OCI-LY7 (cell line): ENCODE measurements around the gene ACSS3. TPM values are rescaled to one million over a fixed set of nuclear protein-coding genes. Genes with fewer than 3 reads are reported as not detected.

Experiments
- BruUV-seq: library from RNA; stranded (reverse); fragments of 400-500 nt; replicated peaks from 2 replicates; lab custom pipeline; 2021; lab: Mats Ljungman, UMichigan
- CTCF ChIA-PET: fragments of 300-600 bp; sonication (Branson Sonifier 250); formaldehyde crosslinking; loops from one replicate; lab custom pipeline; 2022; ENCODE audit warnings: antibody characterized with exemption; ENCODE audit not compliant: unreplicated experiment; lab: Charles Lee
- POLR2A ChIA-PET: fragments of 300-600 bp; sonication (Branson Sonifier 250); formaldehyde crosslinking; loops from one replicate; lab custom pipeline; 2022; ENCODE audit warnings: antibody characterized with exemption; lab: Charles Lee
- DNase-seq: peaks from one replicate; pipeline ENCODE4 v3.0.0-alpha.2; 2015; ENCODE audit warnings: low spot score
- H2AFZ ChIP-seq: fragments of 200-600 bp; sonication (generic), shearing (Covaris generic); 2 replicates; pipeline ENCODE4 v1.6.1; 2014; ENCODE audit warnings: mild to moderate bottlenecking, antibody characterized with exemption, low read length, moderate library complexity
- H3K27ac ChIP-seq: fragments of 200-600 bp; sonication (generic); 2 replicates; pipeline ENCODE4 v1.5.1; 2014; ENCODE audit warnings: mixed run types, low read depth, mild to moderate bottlenecking, moderate library complexity, low read length, inconsistent platforms; ENCODE audit not compliant: poor library complexity, severe bottlenecking
- H3K36me3 ChIP-seq: fragments of 200-600 bp; sonication (generic); 2 replicates; pipeline ENCODE4 v1.6.1; 2014; ENCODE audit warnings: mild to moderate bottlenecking, antibody characterized with exemption, low read length, moderate library complexity, mixed read lengths; ENCODE audit not compliant: insufficient read depth
- H3K4me1 ChIP-seq: fragments of 200-600 bp; sonication (generic); 2 replicates; pipeline ENCODE4 v1.5.1; 2014; ENCODE audit warnings: mild to moderate bottlenecking, low read length; ENCODE audit not compliant: insufficient read depth, poor library complexity, severe bottlenecking
- H3K4me2 ChIP-seq: fragments of 200-600 bp; sonication (generic); 2 replicates; pipeline ENCODE4 v1.6.1; 2014; ENCODE audit warnings: mild to moderate bottlenecking, low read length
- H3K4me3 ChIP-seq: fragments of 200-600 bp; sonication (generic); 2 replicates; pipeline ENCODE4 v1.5.1; 2014; ENCODE audit warnings: mild to moderate bottlenecking, low read depth, low read length; ENCODE audit not compliant: poor library complexity, severe bottlenecking
- H3K79me2 ChIP-seq: fragments of 200-600 bp; sonication (generic); 2 replicates; pipeline ENCODE4 v1.6.1; 2016; ENCODE audit warnings: low read depth, mild to moderate bottlenecking, low read length, moderate library complexity, mixed read lengths; ENCODE audit not compliant: insufficient read depth
- H3K9me2 ChIP-seq: fragments of 200-600 bp; sonication (generic); 2 replicates; pipeline ENCODE4 v1.6.1; 2016; ENCODE audit warnings: mild to moderate bottlenecking, low read length, mixed read lengths; ENCODE audit not compliant: insufficient read depth
- H3K9me3 ChIP-seq: fragments of 200-600 bp; sonication (generic); 2 replicates; pipeline ENCODE4 v1.6.1; 2014; ENCODE audit warnings: mild to moderate bottlenecking, mixed run types, low read length, mixed read lengths
- H4K20me1 ChIP-seq: fragments of 200-600 bp; sonication (generic); 2 replicates; pipeline ENCODE4 v1.6.1; 2014; ENCODE audit warnings: mild to moderate bottlenecking, antibody characterized with exemption, low read length, moderate library complexity, mixed read lengths; ENCODE audit not compliant: insufficient read depth
- CTCF ChIP-seq: fragments of 200-600 bp; sonication (generic); conservative IDR thresholded peaks from 2 replicates; pipeline ENCODE4 v1.5.1; 2014; ENCODE audit warnings: mild to moderate bottlenecking, antibody characterized with exemption, low read length, moderate library complexity, mixed read lengths
- EZH2phosphoT487 ChIP-seq: fragments of 200-600 bp; sonication (generic); IDR thresholded peaks from 2 replicates; pipeline ENCODE4 v1.6.1; 2018; ENCODE audit warnings: low read depth, borderline replicate concordance, mild to moderate bottlenecking, mixed run types, antibody characterized with exemption, low read length, moderate library complexity, mixed read lengths
- intact Hi-C: fragments of 100-400 bp; cut with micrococcal nuclease; formaldehyde crosslinking; loops from one replicate; pipeline ENCODE4 v1.10.0; 2022; ENCODE audit not compliant: unreplicated experiment
- total RNA-seq, 2 experiments: library from RNA; depleted of rRNA in 1 of 2; stranded (reverse); fragments of >200 nt in 1 of 2; shearing (Covaris generic) in 1 of 2; gene quantifications; 2 replicates each; pipeline ENCODE4 v1.2.3, GENCODE V29; 2014 to 2022

The ACSS3 gene
- total RNA-seq, 2 experiments from 2014 or later = not detected

DNA sequence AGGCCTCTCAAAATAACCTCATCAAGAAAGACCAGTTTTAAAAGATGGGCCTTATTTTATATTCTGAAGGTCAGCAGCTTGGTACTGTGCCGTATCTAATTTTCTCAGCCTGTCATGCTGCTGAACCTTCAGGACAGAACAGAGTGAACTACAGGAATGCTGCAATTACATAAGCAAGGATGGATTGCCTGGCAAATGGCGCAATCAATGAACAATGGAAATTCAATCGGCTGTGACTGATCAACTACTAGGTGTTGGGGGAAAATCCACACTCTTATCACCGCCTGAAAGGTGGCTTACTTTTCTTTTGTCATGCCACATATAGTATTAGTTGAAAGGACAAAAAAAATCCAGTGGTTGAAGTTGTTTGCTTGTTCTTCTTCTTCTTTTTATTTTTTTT is 8.5 kb downstream of the ACSS3 start:
- Histone ChIP-seq H3K79me2 (no peaks in the 10 kb centered on the region), H3K9me3 (no peaks in the 10 kb centered on the region), H4K20me1 (no peaks in the 10 kb centered on the region), H3K27ac (no peak overlapping the region), H3K4me1 (no peaks in the 10 kb centered on the region), H3K4me3 (no peak overlapping the region), H3K4me2 (no peak overlapping the region), H2AFZ (no peak overlapping the region), H3K9me2 (no peaks in the 10 kb centered on the region), H3K36me3 (no peaks in the 10 kb centered on the region)
- DNase-seq = no peak
- no TSS peak for BruUV-seq
- ChIA-PET POLR2A (no interaction called here), CTCF (no interaction called here)
- intact Hi-C loops = no loop called here
- TF ChIP-seq CTCF (no peak), EZH2phosphoT487 (no peak)

DNA sequence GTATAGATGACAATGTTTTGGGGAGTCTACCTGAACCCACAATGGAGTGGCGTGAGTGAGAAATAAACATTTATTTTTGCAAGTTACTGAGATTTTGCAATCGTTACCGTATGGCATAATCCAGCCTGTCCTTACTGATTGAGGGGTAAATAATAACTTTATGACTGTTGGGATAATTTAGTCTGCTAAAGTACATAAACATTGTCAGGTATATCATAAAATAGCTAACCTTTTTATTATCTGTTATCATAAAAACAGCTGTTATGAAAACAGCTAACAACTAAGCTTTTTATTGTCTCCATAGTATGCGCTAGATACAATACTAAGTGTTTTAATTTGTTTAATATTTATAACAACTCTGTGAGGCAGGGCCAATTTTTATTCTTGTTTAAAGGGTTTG is 10.3 kb downstream of the ACSS3 start:
- Histone ChIP-seq H3K79me2 (no peaks in the 10 kb centered on the region), H3K4me1 (no peaks in the 10 kb centered on the region), H3K27ac (no peak overlapping the region), H2AFZ (no peak overlapping the region), H4K20me1 (no peaks in the 10 kb centered on the region), H3K9me3 (no peaks in the 10 kb centered on the region), H3K4me2 (no peak overlapping the region), H3K36me3 (no peaks in the 10 kb centered on the region), H3K9me2 (no peaks in the 10 kb centered on the region), H3K4me3 (no peak overlapping the region)
- CTCF ChIA-PET = no interaction called here
- no TSS peak for BruUV-seq
- DNase-seq = no peak
- no peak for TF ChIP-seq CTCF
- intact Hi-C loops = no loop called here
- POLR2A ChIA-PET = interaction anchor here (0.7 to 1.5 kb wide), 6 partner anchors 9 to 1521 kb away, joined by 3 read pairs; no protein-coding TSS in a partner anchor

DNA sequence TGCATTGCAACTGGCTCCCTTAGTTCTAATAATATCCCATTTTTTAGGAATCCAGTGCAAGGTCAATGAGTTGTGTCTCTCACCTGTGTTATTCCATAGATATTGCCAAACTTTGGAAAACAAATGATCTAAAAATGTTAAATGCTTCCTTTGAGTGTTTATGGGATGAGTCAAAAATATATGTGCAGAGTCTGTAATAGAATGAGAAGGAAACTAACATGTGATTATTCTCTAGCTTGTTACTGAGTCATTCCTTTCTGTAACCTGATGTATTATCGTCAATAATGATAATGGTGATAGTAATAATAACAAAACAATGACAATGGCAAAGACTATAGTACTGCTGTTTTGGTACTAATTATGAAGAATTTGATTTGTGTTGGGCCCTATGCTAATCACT is 11.5 kb downstream of the ACSS3 start:
- Histone ChIP-seq H3K4me2 (no peak overlapping the region), H2AFZ (no peak overlapping the region), H3K36me3 (no peaks in the 10 kb centered on the region), H3K9me2 (no peaks in the 10 kb centered on the region), H3K4me3 (no peak overlapping the region), H3K4me1 (no peaks in the 10 kb centered on the region), H3K9me3 (no peaks in the 10 kb centered on the region), H3K79me2 (no peaks in the 10 kb centered on the region), H3K27ac (no peak overlapping the region), H4K20me1 (no peaks in the 10 kb centered on the region)
- no TSS peak for BruUV-seq
- intact Hi-C loops = no loop called here
- POLR2A ChIA-PET = interaction anchor here (1.5 kb wide), 1 partner anchor 9 kb away, joined by 3 read pairs; no protein-coding TSS in a partner anchor
- TF ChIP-seq CTCF (no peak), EZH2phosphoT487 (no peak)
- CTCF ChIA-PET = no interaction called here
- no peak for DNase-seq
